ENCODE data around the gene OTOF. TPM values are rescaled to one million over a fixed set of nuclear protein-coding genes. Genes with fewer than 3 reads are reported as not detected.

OTOF gene
- polyA plus RNA-seq, 1 of the 3 experiments (the other 2 are of a cell fraction) = not detected

- Histone ChIP-seq H3K27me3 (ENCODE audit: insufficient read depth) (peaks cover 46% of the 10 kb centered on the region), H3K9me3 (no peaks in the 10 kb centered on the region), H3F3A (replicated peaks; ENCODE audit: insufficient read depth) (no peaks in the 10 kb centered on the region), H3K9ac (no peak overlapping the region), H4K20me1 (ENCODE audit: insufficient read depth) (no peaks in the 10 kb centered on the region), H3K4me3 (ENCODE audit: low read depth in 2 of 2, low read length in 1 of 2) (no peak overlapping the region), H3K27ac (ENCODE audit: low read depth in 2 of 2, low read length in 1 of 2) (no peak overlapping the region), H2AFZ (ENCODE audit: low read depth) (no peak overlapping the region), H3K36me3 (replicated peaks in 1 of 2; ENCODE audit: control insufficient read depth in 1 of 2, insufficient read depth in 2 of 2, low read length in 1 of 2) (no peaks in the 10 kb centered on the region), H3K9me2 (no peaks in the 10 kb centered on the region), H3K79me2 (ENCODE audit: insufficient read depth) (no peaks in the 10 kb centered on the region), H3K4me1 (ENCODE audit: control insufficient read depth in 1 of 2, insufficient read depth in 2 of 2, low read depth in 1 of 2, low read length in 1 of 2) (no peaks in the 10 kb centered on the region), H3K4me2 (no peak overlapping the region)
- TF ChIP-seq TAF1 (IDR thresholded peaks at IDR 0.05; ENCODE audit: borderline replicate concordance, low read depth, low read length) = no peak
- TF ChIP-seq PBX3 (IDR thresholded peaks at IDR 0.05) = no peak
- TF ChIP-seq ZBTB33 (IDR thresholded peaks at IDR 0.05; ENCODE audit: borderline replicate concordance, low read depth) = no peak
- no peak for TF ChIP-seq SMC3 (IDR thresholded peaks at IDR 0.05; ENCODE audit: low read depth, low read length)
- TF ChIP-seq POLR2AphosphoS5 (IDR thresholded peaks at IDR 0.05; ENCODE audit: low read depth, low read length) = no peak
- no peak for TF ChIP-seq EZH2phosphoT487 (IDR thresholded peaks at IDR 0.05; ENCODE audit: borderline replicate concordance, low read depth)
- TF ChIP-seq MAX (IDR thresholded peaks at IDR 0.05; ENCODE audit: low read depth) = no peak
- TF ChIP-seq CHD2 (IDR thresholded peaks at IDR 0.05; ENCODE audit: low read length, partially characterized antibody) = no peak
- ChIA-PET CTCF (no interaction called here), POLR2A (no interaction called here)
- no peak for DNase-seq
- WGBS (ENCODE audit: low lambda C conversion rate) = 25% methylated on average over 4 of the region's 4 CpGs
These were observed 22.5 kb upstream of the OTOF start for GRCh38 chr2:26500406-26500805.

- Histone ChIP-seq H3K4me1 (ENCODE audit: control insufficient read depth in 1 of 2, insufficient read depth in 2 of 2, low read depth in 1 of 2, low read length in 1 of 2) (no peaks in the 10 kb centered on the region), H3K4me3 (ENCODE audit: low read depth in 2 of 2, low read length in 1 of 2) (no peak overlapping the region), H3F3A (replicated peaks; ENCODE audit: insufficient read depth) (no peaks in the 10 kb centered on the region), H3K9ac (no peak overlapping the region), H2AFZ (ENCODE audit: low read depth) (no peak overlapping the region), H3K4me2 (no peak overlapping the region), H3K9me3 (no peaks in the 10 kb centered on the region), H3K79me2 (ENCODE audit: insufficient read depth) (no peaks in the 10 kb centered on the region), H3K36me3 (replicated peaks in 1 of 2; ENCODE audit: control insufficient read depth in 1 of 2, insufficient read depth in 2 of 2, low read length in 1 of 2) (no peaks in the 10 kb centered on the region), H3K27me3 (ENCODE audit: insufficient read depth) (peaks cover 30% of the 10 kb centered on the region; the same call in 1 of the 2 replicates), H3K27ac (ENCODE audit: low read depth in 2 of 2, low read length in 1 of 2) (no peak overlapping the region), H3K9me2 (no peaks in the 10 kb centered on the region), H4K20me1 (ENCODE audit: insufficient read depth) (no peaks in the 10 kb centered on the region)
- TF ChIP-seq RFX5 (IDR thresholded peaks at IDR 0.05; ENCODE audit: low read length) = no peak
- TF ChIP-seq TAF1 (IDR thresholded peaks at IDR 0.05; ENCODE audit: borderline replicate concordance, low read depth, low read length) = no peak
- TF ChIP-seq ELF1 (IDR thresholded peaks at IDR 0.05) = no peak
- no peak for TF ChIP-seq REST (IDR thresholded peaks at IDR 0.05; ENCODE audit: low read depth, low read length)
- no peak for TF ChIP-seq FOXJ3 (CRISPR knock-in tag; IDR thresholded peaks at IDR 0.05)
- TF ChIP-seq ZBTB33 (IDR thresholded peaks at IDR 0.05; ENCODE audit: borderline replicate concordance, low read depth) = no peak
- no peak for TF ChIP-seq USF1 (IDR thresholded peaks at IDR 0.05; ENCODE audit: borderline replicate concordance, low read depth)
- no peak for DNase-seq
- whole genome bisulfite sequencing (ENCODE audit: low lambda C conversion rate) = 74% methylated on average over 8 of the region's 8 CpGs
- ChIA-PET CTCF (interaction anchor here (1.4 to 2.0 kb wide), 2 partner anchors 20 to 27 kb away, joined by 3 to 4 read pairs; no protein-coding TSS in a partner anchor), POLR2A (no interaction called here)
These were observed 17.9 kb upstream of the OTOF start for GRCh38 chr2:26495705-26496297.

Data from SK-N-SH (cell line).